Stimulated activated naive CD8-positive, alpha-beta T cell treated with anti-CD3 and anti-CD28 coated beads, Interleukin-15, amount 100 ng/mL, for 72 hours (primary cell): ENCODE data around the gene MCEMP1.

ENCODE experiments used
- ATAC-seq: fragments of 150-1000 bp; cut with Tn5 transposase; 2 replicates; pipeline ENCODE4 v1.10.0; 2021; ENCODE audit warnings: mild to moderate bottlenecking, moderate library complexity
- DNase-seq, 2 donors: peaks; one replicate each; pipeline ENCODE4 v3.0.0; 2021 to 2022
- H3K27ac Mint-ChIP-seq, 2 donors: one replicate each; pipeline ENCODE4 v1.8.0; 2022; ENCODE audit warnings: mild to moderate bottlenecking in 2 of 2, mixed read lengths in 2 of 2, moderate library complexity in 2 of 2
- H3K27me3 Mint-ChIP-seq: one replicate; pipeline ENCODE4 v1.8.0; 2022; ENCODE audit warnings: mixed read lengths
- H3K4me1 Mint-ChIP-seq: one replicate; pipeline ENCODE4 v1.8.0; 2022; ENCODE audit warnings: mild to moderate bottlenecking, mixed read lengths
- H3K4me3 Mint-ChIP-seq, 2 donors: one replicate each; pipeline ENCODE4 v1.8.0; 2022; ENCODE audit warnings: mild to moderate bottlenecking in 2 of 2, mixed read lengths in 2 of 2, moderate library complexity in 1 of 2
- H3K9me3 Mint-ChIP-seq, 2 donors: one replicate each; pipeline ENCODE4 v1.8.0; 2022; ENCODE audit warnings: mixed read lengths in 2 of 2

Gene MCEMP1

GRCh38 chr19:7676854-7677253, at the start of gene MCEMP1:
Gene MCEMP1 (plus strand): TSS chr19:7677090. CDS start chr19:7677121, 31 bp downstream.
- Mint-ChIP-seq H3K4me1 (peaks cover 67% of the 10 kb centered on the region), H3K9me3 (no peaks in the 10 kb centered on the region), H3K4me3 (peak within 1 kb of the TSS in 1 of 2 donors; percentile 67), H3K27me3 (peaks cover 55% of the 10 kb centered on the region), H3K27ac (no peak within 1 kb of the TSS)
- ATAC-seq (no peak), DNase-seq (no peak)

GRCh38 chr19:7627166-7627565, 49.7 kb upstream of the MCEMP1 start:
- ATAC-seq (no peak), DNase-seq (no peak)
- peaks cover 53% of the 10 kb centered on the region for H3K4me1 Mint-ChIP-seq
- H3K4me3 Mint-ChIP-seq = no peak overlapping the region
- H3K27ac Mint-ChIP-seq = peak overlapping the region in 1 of 2 donors; percentile 93
- H3K9me3 Mint-ChIP-seq = no peaks in the 10 kb centered on the region
- no peaks in the 10 kb centered on the region for H3K27me3 Mint-ChIP-seq

- ATAC-seq (no peak), DNase-seq (no peak)
- H3K27ac Mint-ChIP-seq = peak overlapping the region; percentile 99
- H3K27me3 Mint-ChIP-seq = no peaks in the 10 kb centered on the region
- H3K4me3 Mint-ChIP-seq = peak overlapping the region; percentile 90 to 94
- H3K4me1 Mint-ChIP-seq = peaks cover 66% of the 10 kb centered on the region
- H3K9me3 Mint-ChIP-seq = no peaks in the 10 kb centered on the region
These were observed 48.1 kb upstream of the MCEMP1 start for GRCh38 chr19:7628589-7629311.

GRCh38 chr19:7629347-7630054, 47.4 kb upstream of the MCEMP1 start, which contains the start of the genes PET100 and XAB2:
Gene PET100 (plus strand): TSS chr19:7629793. CDS start chr19:7629834, 41 bp downstream.
Gene XAB2 (minus strand): TSS chr19:7629545. CDS start chr19:7629527, 18 bp downstream.
- Mint-ChIP-seq H3K4me3 (peak within 1 kb of the TSS; percentile 90 to 94), H3K9me3 (no peaks in the 10 kb centered on the region), H3K27me3 (no peaks in the 10 kb centered on the region), H3K4me1 (peaks cover 71% of the 10 kb centered on the region), H3K27ac (peak within 1 kb of the TSS; percentile 99)
- peak; percentile 99 for ATAC-seq
- DNase-seq = peak; percentile 93 to 96

GRCh38 chr19:7631577-7631976, 45.3 kb upstream of the MCEMP1 start:
- no peaks in the 10 kb centered on the region for H3K9me3 Mint-ChIP-seq
- ATAC-seq (no peak), DNase-seq (no peak)
- H3K4me1 Mint-ChIP-seq = peaks cover 89% of the 10 kb centered on the region
- no peak overlapping the region for H3K27ac Mint-ChIP-seq
- H3K4me3 Mint-ChIP-seq = no peak overlapping the region
- H3K27me3 Mint-ChIP-seq = no peaks in the 10 kb centered on the region

- Mint-ChIP-seq H3K9me3 (no peaks in the 10 kb centered on the region), H3K4me3 (no peak overlapping the region), H3K27me3 (no peaks in the 10 kb centered on the region), H3K27ac (peak overlapping the region in 1 of 2 donors; percentile 92), H3K4me1 (peaks cover 88% of the 10 kb centered on the region)
- no peak for ATAC-seq
- DNase-seq = no peak
These were observed 44.3 kb upstream of the MCEMP1 start for GRCh38 chr19:7632340-7633203.

- no peak for DNase-seq
- Mint-ChIP-seq H3K4me1 (peaks cover 88% of the 10 kb centered on the region), H3K4me3 (no peak within 1 kb of the TSS), H3K27me3 (no peaks in the 10 kb centered on the region), H3K27ac (peak within 1 kb of the TSS in 1 of 2 donors; percentile 92), H3K9me3 (no peaks in the 10 kb centered on the region)
- ATAC-seq = no peak
These were observed 43.2 kb upstream of the MCEMP1 start, which contains the start of gene PCP2 for GRCh38 chr19:7633698-7634097. Gene PCP2 (minus strand): TSS chr19:7633719. CDS start chr19:7633457, 262 bp downstream.

- Mint-ChIP-seq H3K27me3 (no peaks in the 10 kb centered on the region), H3K4me1 (peaks cover 85% of the 10 kb centered on the region), H3K4me3 (peak overlapping the region in 1 of 2 donors; percentile 28), H3K9me3 (peaks cover 6 to 9% of the 10 kb centered on the region in 2 donors), H3K27ac (no peak overlapping the region)
- no peak for DNase-seq
- no peak for ATAC-seq
These were observed 41.2 kb upstream of the MCEMP1 start for GRCh38 chr19:7635670-7636069.

GRCh38 chr19:7636317-7636690, 40.6 kb upstream of the MCEMP1 start:
- no peaks in the 10 kb centered on the region for H3K27me3 Mint-ChIP-seq
- peaks cover 79% of the 10 kb centered on the region for H3K4me1 Mint-ChIP-seq
- H3K27ac Mint-ChIP-seq = peak overlapping the region; percentile 63 to 98
- no peak for ATAC-seq
- DNase-seq = no peak
- H3K4me3 Mint-ChIP-seq = peak overlapping the region; percentile 90 to 93
- peaks cover 6 to 9% of the 10 kb centered on the region in 2 donors for H3K9me3 Mint-ChIP-seq

- H3K4me1 Mint-ChIP-seq = peaks cover 74% of the 10 kb centered on the region
- H3K27me3 Mint-ChIP-seq = no peaks in the 10 kb centered on the region
- peak within 1 kb of the TSS; percentile 98 to 99 for H3K27ac Mint-ChIP-seq
- H3K9me3 Mint-ChIP-seq = peaks cover 6 to 9% of the 10 kb centered on the region in 2 donors
- peak; percentile 94 for ATAC-seq
- H3K4me3 Mint-ChIP-seq = peak within 1 kb of the TSS; percentile 90 to 93
- peak; percentile 91 to 93 for DNase-seq
These were observed 40.1 kb upstream of the MCEMP1 start, which contains the start of gene STXBP2 for GRCh38 chr19:7636691-7637373. Gene STXBP2 (plus strand): TSS chr19:7637110. CDS start chr19:7637150, 40 bp downstream.

GRCh38 chr19:7637374-7638256, 39.3 kb upstream of the MCEMP1 start:
- H3K4me3 Mint-ChIP-seq = peak overlapping the region; percentile 90 to 93
- peaks cover 69% of the 10 kb centered on the region for H3K4me1 Mint-ChIP-seq
- H3K27ac Mint-ChIP-seq = peak overlapping the region; percentile 98 to 99
- peaks cover 6 to 9% of the 10 kb centered on the region in 2 donors for H3K9me3 Mint-ChIP-seq
- ATAC-seq (peak; percentile 50), DNase-seq (peak in 1 of 2 donors; percentile 35)
- no peaks in the 10 kb centered on the region for H3K27me3 Mint-ChIP-seq

- peaks cover 6 to 9% of the 10 kb centered on the region in 2 donors for H3K9me3 Mint-ChIP-seq
- H3K27me3 Mint-ChIP-seq = no peaks in the 10 kb centered on the region
- peak overlapping the region in 1 of 2 donors; percentile 19 for H3K27ac Mint-ChIP-seq
- no peak for ATAC-seq
- no peak for DNase-seq
- H3K4me3 Mint-ChIP-seq = peak overlapping the region in 1 of 2 donors; percentile 30
- peaks cover 61% of the 10 kb centered on the region for H3K4me1 Mint-ChIP-seq
These were observed 38.0 kb upstream of the MCEMP1 start for GRCh38 chr19:7638802-7639465.

GRCh38 chr19:7639863-7640348, 37.0 kb upstream of the MCEMP1 start:
- H3K4me1 Mint-ChIP-seq = peaks cover 57% of the 10 kb centered on the region
- no peak for DNase-seq
- H3K9me3 Mint-ChIP-seq = peaks cover 6 to 9% of the 10 kb centered on the region in 2 donors
- H3K27me3 Mint-ChIP-seq = no peaks in the 10 kb centered on the region
- no peak overlapping the region for H3K4me3 Mint-ChIP-seq
- ATAC-seq = no peak
- H3K27ac Mint-ChIP-seq = no peak overlapping the region
